IPS-18c (cell line): ENCODE results near the gene TSPAN9.

ENCODE experiments used
- H3K4me3 ChIP-seq: 2 replicates; pipeline ENCODE4 v1.7.0; 2013; ENCODE audit warnings: low read depth, mild to moderate bottlenecking, low read length, moderate library complexity; ENCODE audit not compliant: insufficient read depth
- H3K9me3 ChIP-seq: one replicate; pipeline ENCODE4 v1.6.1; 2013; ENCODE audit warnings: mild to moderate bottlenecking, low read length, moderate library complexity; ENCODE audit not compliant: control insufficient read depth, insufficient read depth

Gene TSPAN9, protein sequence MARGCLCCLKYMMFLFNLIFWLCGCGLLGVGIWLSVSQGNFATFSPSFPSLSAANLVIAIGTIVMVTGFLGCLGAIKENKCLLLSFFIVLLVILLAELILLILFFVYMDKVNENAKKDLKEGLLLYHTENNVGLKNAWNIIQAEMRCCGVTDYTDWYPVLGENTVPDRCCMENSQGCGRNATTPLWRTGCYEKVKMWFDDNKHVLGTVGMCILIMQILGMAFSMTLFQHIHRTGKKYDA

DNA sequence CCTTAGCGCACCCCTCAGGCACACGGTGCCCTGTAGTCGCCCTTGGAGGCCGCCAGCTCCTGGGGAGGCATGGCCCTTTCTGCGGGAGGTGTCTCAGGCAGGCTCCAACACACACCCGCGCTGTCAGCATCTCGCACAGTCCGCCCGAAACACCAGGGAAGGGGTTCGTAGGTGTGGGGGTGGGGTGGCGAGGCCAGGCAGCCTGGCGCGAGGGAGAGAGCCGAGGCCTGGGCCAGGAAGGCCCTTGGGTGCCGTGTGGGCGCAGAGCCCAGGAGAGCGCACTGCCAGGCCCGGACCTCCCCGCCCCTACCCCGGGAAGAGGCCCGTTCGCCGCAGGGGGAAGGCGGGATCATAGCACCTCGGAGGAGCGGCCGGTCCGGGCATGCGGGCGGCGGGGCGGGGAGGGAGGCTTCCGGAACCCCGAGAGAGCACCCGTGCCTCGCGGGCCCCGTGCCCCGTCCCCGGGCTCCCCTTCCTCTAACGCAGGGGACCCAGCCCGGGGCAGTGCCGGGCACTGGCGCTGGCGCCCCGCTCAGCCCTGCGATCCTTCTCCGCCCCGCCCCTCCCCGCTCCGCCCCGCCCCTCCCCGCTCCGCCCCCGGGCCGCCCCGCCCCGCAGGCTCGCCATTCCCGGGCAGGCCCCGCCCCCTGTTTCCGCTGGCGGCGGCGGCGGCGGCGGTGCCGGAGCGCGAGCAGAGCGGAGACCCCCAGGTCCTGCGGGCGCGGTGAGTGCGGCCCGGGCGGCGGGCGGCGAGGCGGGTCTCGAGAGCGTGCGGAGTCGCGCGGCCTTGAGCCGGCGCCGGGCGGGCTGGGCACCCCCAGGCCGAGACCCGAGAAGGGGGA is at the start of gene TSPAN9:
Gene TSPAN9 (plus strand): TSS at position 650 of the 842 bp plus-strand sequence. CDS start 123,815 bp downstream, outside the sequence.
- H3K9me3 ChIP-seq: no peaks in the 10 kb centered on the region
- H3K4me3 ChIP-seq: peak within 1 kb of the TSS; percentile 68

DNA sequence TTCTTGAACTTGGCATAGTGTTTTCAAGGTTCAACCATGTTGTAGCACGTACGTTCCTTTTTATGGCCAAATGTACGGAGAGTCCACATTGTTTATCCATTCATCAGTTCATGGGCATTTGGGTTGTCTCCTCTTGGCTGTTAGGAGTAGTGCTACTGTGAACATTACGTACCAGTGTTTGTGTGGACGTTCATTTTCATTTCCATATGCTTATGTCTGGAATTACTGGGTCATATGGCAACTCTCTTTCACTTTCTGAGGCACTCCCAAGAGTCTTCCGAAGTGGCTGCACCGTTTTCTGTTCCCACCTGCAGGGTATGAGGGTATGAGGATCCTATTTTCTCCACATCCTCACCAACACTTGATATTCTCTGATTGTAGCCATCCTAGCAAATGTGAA is 49.1 kb upstream of the TSPAN9 start:
- Histone ChIP-seq H3K9me3 (no peaks in the 10 kb centered on the region), H3K4me3 (no peak overlapping the region)

DNA sequence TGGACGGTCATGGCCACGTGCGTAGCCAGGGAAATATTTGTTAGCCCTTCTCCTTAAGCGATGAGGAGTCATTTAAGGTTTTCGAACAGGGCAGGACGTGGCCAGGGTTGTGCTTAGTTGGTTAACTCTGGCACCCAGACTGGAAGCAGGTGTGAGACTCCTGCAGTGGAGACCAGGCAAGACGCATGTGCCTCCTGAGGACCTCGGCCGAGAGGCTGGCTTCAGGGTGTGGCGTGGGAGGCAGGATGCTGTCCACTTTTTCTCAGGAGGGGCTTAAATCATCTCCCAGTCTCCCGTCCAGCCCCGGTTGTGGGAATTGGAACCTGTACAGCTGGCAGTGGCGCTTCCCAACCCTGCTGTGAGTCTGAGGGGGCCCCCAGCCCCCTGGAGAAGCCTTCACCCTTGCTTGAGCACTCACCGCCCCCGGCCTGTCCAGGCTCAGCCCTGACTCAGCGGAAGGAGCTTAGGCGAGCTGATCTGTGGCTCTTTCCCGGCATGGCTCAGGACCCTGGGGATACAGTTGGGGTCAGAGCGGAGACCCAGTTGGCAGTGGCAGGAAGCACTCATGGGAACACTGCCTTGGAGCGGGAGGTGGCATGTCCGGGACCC is 46.3 kb upstream of the TSPAN9 start:
- H3K4me3 ChIP-seq: no peak overlapping the region
- no peaks in the 10 kb centered on the region for H3K9me3 ChIP-seq

DNA sequence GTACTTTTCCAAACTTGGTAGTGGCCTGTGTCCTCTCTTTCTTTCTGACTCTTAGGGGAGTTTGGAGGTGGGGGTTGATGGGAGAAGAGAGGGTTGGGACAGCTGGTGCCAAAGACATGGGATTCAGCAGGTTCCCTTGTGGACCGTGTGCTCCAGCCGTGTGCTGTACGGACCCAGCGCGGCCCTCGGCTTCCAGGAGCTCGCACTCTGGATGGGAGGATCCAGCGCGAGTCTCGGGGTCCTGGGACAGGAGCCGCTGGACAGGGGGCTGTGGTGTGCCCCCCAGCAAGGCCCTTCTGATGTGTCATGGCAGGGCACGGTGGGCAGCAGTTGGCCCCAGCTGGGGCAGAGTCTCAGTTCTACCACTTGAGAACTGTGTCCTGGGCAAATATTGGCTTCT is 45.0 kb upstream of the TSPAN9 start:
- Histone ChIP-seq H3K9me3 (no peaks in the 10 kb centered on the region), H3K4me3 (no peak overlapping the region)

DNA sequence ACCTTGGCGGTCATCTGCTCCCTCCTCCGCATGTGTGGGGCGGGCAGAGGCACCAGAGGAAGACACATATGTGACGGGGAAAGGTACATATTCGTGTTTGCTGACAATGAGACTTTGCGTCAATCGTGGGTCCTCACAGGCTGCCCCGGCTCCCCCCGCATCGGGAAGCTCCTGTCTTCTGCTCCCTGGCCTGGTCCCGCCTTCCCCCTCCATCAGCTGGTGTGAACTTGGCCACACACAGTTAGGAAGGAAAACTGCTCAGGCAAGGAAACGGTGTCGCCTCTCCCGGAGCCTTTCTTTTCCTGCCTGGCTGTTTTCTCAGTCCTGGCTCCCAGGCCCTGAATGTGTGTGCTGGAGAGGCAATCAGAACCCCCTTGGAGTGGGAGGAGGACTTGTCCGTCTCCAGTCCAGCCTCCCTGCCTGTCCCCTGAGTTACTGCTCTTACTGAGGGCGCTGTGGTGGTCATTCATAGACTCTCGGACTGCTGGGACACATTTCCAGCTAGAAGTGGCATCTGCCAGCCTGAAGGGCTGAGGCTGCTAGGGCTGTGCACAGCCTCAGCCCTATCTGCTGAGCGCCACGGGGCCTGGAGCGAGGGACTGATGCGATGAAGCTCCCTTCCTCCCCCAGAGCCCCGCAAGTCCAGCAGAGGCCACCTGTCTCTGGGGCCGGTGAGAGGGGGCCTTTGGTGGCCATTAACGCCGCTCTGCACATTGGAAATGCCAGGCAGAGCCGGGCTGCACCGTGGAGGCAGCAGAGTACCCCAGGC is 44.2 kb upstream of the TSPAN9 start:
- Histone ChIP-seq H3K4me3 (no peak overlapping the region), H3K9me3 (no peaks in the 10 kb centered on the region)

DNA sequence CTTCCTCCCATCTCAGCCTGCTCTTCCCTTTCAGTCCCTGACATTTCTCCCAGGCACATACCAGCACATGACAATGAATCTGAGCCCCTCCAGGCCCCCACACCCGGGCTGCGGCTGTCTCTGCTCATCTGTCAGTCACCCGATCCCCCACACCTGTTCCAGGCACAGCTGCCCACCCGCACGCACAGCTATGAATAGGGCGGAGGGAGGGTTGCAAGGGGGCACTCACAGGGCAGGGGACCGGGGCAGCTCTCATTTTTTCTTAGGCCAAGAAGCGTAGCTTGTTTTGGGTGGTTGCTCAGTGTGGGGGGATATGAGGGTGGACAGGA is 43.7 kb upstream of the TSPAN9 start:
- Histone ChIP-seq H3K9me3 (no peaks in the 10 kb centered on the region), H3K4me3 (no peak overlapping the region)

DNA sequence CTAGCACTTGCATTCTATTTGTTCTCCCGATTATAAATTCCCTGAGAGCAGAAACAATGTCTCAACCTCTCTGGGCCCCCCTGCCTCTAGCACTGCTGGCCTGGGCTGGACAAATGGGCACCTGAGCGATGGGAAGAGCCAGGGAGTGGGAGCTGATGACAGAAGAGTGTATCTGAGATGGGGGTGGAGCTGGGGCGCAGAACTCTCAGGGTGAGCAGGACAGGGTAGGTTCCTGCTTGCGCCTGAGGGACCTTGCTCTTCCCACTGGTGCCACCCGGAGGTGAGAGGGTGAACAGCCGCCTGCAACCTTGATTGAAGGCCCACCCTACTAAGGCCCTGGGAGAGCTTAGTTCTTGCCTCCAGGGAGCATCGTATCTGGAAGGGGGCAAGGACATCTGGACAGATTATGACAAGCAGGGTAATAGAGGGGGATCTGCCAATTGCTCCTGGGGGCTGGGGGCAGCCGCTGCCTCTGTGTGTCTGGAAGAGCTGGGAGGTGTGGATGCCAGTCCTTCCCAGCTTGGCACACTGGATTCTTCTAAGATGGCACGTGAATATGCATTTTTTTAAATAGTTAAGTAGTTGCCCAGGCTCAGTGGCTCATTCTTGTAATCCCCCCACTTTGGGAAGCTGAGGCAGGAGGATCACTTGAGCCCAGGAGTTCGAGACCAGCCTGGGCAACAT is 43.0 kb upstream of the TSPAN9 start:
- Histone ChIP-seq H3K4me3 (no peak overlapping the region), H3K9me3 (no peaks in the 10 kb centered on the region)

DNA sequence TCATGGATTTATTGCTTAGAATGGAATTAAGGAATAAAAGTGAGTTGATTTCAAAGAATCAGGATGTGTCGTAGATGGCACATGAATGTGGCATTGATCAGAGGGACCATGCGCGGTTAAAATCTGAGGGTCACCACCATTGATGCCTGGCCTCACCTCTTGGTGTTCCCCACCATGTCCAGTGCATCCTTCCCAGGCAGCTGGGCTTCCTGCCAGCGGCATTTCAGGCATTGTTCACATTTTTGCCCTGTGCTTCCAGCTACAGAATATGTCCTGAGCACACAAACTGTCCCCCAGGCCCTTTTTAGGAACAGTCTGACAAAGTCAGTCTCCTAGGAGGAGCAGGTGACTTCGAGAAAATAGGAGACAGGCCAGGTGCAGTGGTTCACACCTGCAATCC is 42.0 kb upstream of the TSPAN9 start:
- H3K4me3 ChIP-seq: no peak overlapping the region
- no peaks in the 10 kb centered on the region for H3K9me3 ChIP-seq

DNA sequence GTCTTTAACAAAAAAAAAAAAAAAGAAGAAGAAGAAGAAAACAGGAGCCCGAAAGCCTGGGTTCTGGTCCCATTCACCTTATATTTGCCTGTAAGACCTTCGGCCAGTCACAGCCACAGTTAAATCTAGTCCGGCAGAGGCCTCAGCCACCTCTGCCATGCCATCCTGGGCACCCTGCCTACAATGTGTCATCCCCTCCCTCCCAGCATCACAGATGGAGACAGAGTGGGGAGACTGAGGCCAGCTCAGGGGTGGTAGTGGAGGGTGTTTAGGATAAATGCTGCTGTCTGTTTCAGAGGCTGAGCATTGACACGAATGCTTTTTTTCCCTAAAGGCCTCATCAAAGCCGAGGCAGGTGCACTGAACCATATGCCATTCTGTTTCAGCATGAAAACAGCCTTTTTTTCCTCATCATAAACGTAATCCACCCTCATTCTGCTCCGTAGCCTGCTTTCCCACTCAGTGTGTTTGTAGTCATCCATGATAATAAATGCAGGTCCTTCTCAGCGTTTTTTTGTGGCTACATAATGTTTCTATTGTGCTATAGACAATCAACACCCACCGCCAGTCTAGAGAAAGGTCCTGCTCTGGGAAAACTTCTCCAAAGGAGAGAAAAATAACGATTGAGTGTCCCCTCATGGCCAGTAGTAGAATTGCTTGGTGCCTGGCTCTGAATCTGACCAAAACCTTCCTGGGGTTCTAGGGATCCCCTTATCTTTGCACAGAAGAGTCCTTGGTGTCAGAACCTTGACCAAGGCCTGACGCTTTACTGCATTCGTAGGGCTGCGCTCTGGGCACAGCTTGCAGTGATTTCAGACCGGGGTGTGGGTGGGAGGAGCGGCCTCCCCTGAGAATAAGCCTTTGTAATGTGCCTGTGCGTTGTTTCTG is 41.1 kb upstream of the TSPAN9 start:
- H3K9me3 ChIP-seq: no peaks in the 10 kb centered on the region
- H3K4me3 ChIP-seq: no peak overlapping the region

DNA sequence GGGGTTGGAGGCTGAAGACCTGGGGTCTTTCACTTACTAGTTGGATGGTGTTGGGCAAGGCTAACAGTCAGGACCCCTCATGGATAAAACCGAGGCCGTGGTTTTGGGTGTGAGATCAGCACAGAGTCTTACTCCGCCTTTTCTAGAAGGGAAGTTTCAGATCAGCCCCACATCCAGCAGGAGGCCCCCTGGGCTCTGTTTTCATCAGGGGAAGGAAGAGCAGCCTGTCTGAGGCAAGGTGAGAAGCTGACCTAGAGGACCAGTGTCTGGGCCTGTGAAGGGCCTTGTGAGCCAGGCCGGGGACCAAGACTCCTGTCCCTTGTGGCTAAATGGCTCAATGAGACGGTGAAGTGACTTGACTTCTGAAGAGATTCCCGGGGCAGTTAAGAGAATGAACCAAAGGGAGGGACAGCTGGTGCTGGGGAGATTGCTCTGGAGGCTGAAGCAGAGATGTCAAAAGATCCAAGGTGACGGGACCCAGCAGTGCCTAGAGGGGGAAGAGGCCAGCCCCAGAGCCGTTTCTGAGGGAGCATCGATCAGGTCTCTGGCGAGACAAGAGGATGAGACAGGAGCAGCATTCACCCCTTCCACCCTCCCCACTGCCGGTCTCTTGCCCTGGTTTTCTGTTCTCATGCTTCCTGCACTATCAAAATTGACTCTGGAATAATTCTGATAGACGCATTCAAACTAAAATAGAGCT is 40.1 kb upstream of the TSPAN9 start:
- H3K9me3 ChIP-seq: no peaks in the 10 kb centered on the region
- H3K4me3 ChIP-seq: no peak overlapping the region

DNA sequence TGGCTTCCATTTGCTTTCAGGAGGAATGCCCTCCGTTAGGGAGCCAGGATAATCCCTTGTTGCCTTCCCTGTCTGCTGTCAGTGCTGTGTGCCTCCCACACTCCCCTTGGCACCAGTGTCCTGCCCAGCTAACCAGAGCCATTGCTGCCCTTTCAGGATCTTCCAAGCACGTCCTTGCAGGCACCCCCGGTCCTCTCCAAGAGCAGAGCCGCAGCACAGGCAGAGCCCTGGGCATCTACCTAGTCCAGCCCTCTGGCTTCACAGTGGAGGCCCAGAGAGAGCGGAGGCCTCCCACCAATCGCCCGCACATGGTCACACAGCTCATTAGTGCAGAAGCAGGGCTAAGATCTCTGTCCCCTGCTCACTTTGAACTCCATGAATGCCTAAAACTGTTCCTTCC is 39.0 kb upstream of the TSPAN9 start:
- Histone ChIP-seq H3K4me3 (no peak overlapping the region), H3K9me3 (no peaks in the 10 kb centered on the region)

DNA sequence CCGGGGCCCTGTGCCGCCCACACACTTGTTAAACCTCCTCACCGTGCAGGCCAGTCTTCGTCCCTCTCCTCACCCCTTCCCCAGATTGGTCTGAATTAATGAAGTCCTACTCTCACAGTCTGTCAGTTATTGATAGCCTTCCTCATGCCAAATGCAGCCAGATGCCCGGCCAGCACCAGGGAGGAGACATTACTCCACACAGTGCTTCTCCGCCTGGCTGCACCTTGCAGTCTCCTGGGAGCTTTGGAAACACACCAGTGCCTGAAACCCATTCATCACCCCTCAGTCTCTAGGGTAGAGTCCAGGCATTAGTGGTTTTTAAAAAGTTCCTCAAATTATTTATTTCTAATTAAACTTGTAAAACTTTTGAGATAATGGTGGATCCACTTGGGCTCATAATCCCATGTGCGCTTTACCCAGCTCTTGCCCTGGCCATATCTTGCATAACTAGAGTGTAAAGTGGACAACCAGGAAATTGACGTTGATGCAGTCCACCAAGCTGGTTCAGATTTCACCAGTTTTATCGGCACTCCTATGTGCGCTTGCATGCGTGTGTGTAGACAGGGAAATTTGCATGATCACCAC is 38.2 kb upstream of the TSPAN9 start:
- Histone ChIP-seq H3K4me3 (no peak overlapping the region), H3K9me3 (no peaks in the 10 kb centered on the region)

DNA sequence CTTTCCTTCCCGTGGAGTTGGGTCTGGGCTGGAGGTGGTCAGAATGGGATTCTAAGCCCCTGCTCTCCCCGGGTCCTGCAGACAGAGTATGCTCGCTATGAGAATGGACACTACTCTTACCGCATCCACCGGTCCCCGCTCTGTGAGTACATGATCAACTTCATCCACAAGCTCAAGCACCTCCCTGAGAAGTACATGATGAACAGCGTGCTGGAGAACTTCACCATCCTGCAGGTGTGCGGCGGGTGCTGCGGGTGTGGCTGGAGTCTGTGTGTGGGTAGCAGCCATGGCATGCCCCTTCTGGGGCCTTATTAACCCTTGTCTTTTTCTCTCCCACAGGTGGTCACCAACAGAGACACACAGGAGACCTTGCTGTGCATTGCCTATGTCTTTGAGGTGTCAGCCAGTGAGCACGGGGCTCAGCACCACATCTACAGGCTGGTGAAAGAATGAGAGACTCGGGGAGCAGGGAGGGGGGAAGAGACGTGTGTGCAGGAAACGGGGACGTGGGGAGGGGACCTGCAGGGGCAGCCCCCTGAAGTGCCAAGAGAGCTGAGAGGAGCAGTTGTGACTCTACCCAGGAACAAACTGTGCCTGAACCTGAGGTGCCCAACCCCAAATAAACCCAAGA is 37.0 kb upstream of the TSPAN9 start:
- no peak overlapping the region for H3K4me3 ChIP-seq
- H3K9me3 ChIP-seq: peaks cover 3% of the 10 kb centered on the region

DNA sequence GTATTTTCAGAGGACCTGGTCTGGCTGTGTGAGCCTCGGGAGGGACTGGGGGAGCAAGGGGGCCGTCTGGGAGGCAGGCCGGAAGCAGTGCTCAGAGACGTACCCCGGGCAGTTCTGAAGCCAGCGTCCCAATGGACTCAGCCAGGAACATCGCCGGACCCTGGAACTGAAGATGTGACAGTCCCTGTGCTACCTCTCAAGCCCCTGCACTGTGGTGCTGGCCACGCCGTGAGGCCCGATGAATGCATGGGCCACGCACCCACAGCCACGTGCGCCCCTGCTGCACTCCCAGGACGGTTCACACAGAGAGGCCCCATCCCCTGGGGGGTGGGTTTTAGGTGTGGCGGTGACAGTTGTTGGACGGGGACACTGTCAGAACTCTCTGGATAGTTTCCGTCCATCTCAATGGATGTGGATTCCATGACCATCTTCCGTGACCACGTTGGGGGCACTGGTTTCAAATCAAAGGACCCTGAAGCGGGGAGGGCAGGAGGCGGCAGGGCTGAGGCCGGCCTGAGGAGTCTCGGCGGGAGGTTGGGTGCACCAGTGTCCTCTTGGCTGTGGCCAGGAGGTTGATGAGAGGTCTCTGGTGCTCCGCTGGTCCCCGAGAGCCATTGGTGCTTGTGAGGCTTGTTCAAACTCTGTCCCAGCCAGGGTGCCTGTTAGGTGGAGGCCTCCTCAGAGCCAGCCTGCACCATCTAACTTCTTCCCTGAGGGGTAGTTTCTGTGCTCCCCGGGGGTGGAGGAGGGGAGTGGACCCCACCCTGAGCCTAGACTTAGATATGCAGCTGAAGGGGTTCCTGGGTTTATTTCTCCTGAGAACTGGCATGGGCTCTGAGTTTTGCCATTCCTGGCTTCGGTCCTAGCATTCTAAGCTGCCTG is 36.3 kb upstream of the TSPAN9 start:
- peaks cover 3% of the 10 kb centered on the region for H3K9me3 ChIP-seq
- H3K4me3 ChIP-seq: no peak overlapping the region
